Panc1 (cell line): ENCODE data around the gene TOP1. TPM values are rescaled to one million over a fixed set of nuclear protein-coding genes. Genes with fewer than 3 reads are reported as not detected.

Experiments
- ATAC-seq: fragments of 200-7000 bp; cut with Tn5 transposase; 2 replicates; pipeline ENCODE4 v1.9.1; 2020; ENCODE audit warnings: mild to moderate bottlenecking, moderate library complexity
- BruUV-seq: library from RNA; stranded (reverse); fragments of 400-500 nt; replicated peaks from 2 replicates; lab custom pipeline; 2021; lab: Mats Ljungman, UMichigan
- CTCF ChIA-PET: fragments of 300-600 bp; sonication (Branson Sonifier 250); formaldehyde crosslinking; loops from one replicate; lab custom pipeline; 2022; ENCODE audit warnings: antibody characterized with exemption; lab: Charles Lee
- POLR2A ChIA-PET: fragments of 300-600 bp; sonication (Branson Sonifier 250); formaldehyde crosslinking; loops from one replicate; lab custom pipeline; 2022; ENCODE audit warnings: antibody characterized with exemption; lab: Charles Lee
- DNase-seq: peaks from one replicate; pipeline ENCODE4 v3.0.0-alpha.2; 2010; ENCODE audit warnings: low read depth, low spot score
- H3K27ac ChIP-seq: 2 replicates; pipeline ENCODE4 v1.5.1; 2011; ENCODE audit warnings: mild to moderate bottlenecking, low read length, inconsistent platforms
- H3K27me3 ChIP-seq: fragments of 200-500 bp; sonication (Bioruptor generic); 2 replicates; pipeline ENCODE4 v1.6.0; 2014; ENCODE audit warnings: low read length, inconsistent platforms; ENCODE audit not compliant: control insufficient read depth, insufficient read depth
- H3K36me3 ChIP-seq: fragments of 200-500 bp; sonication (Bioruptor generic); 2 replicates; pipeline ENCODE4 v1.5.1; 2014; ENCODE audit warnings: inconsistent platforms, mild to moderate bottlenecking, low read length, moderate library complexity; ENCODE audit not compliant: control insufficient read depth, insufficient read depth
- H3K4me1 ChIP-seq: 2 replicates; pipeline ENCODE4 v1.5.1; 2011; ENCODE audit warnings: inconsistent platforms, mild to moderate bottlenecking, low read length, moderate library complexity; ENCODE audit not compliant: control insufficient read depth, insufficient read depth
- H3K4me3 ChIP-seq, 2 experiments: 2 replicates each; pipeline ENCODE4 v1.5.1; 2011 to 2012; ENCODE audit warnings: low read depth in 2 of 2, low read length in 2 of 2, mild to moderate bottlenecking in 2 of 2, inconsistent platforms in 1 of 2, moderate library complexity in 1 of 2
- H3K9me3 ChIP-seq: fragments of 200-500 bp; sonication (Bioruptor generic); 2 replicates; pipeline ENCODE4 v1.5.1; 2014; ENCODE audit warnings: low read depth, mild to moderate bottlenecking, inconsistent platforms, low read length, moderate library complexity; ENCODE audit not compliant: control insufficient read depth, insufficient read depth
- POLR2AphosphoS5 ChIP-seq: IDR thresholded peaks from 2 replicates; pipeline ENCODE4 v1.6.1; 2012; ENCODE audit warnings: mild to moderate bottlenecking, low read depth, low read length, moderate library complexity
- REST ChIP-seq, 2 experiments: IDR thresholded peaks; 2 replicates each; pipeline ENCODE4 v1.6.1; 2011 to 2012; ENCODE audit warnings: low read depth in 2 of 2, control low read depth in 1 of 2, low read length in 1 of 2, mild to moderate bottlenecking in 1 of 2, moderate library complexity in 1 of 2; ENCODE audit not compliant: insufficient read depth in 1 of 2
- SIN3A ChIP-seq: IDR thresholded peaks from 2 replicates; pipeline ENCODE4 v1.6.1; 2012; ENCODE audit warnings: low read depth, mild to moderate bottlenecking, low read length, moderate library complexity, borderline replicate concordance; ENCODE audit not compliant: insufficient read depth
- TCF7L2 ChIP-seq: IDR thresholded peaks from 2 replicates; pipeline ENCODE4 v1.6.1; 2011; ENCODE audit warnings: mild to moderate bottlenecking, low read depth, low read length, inconsistent platforms
- in situ Hi-C: cut with HindIII; loops from 2 replicates; pipeline ENCODE4 v1.10.0; 2016; ENCODE audit warnings: low sequenced_read_pairs, low pct_unique_long_range_greater_than_20kb
- intact Hi-C: fragments of 100-400 bp; cut with micrococcal nuclease; formaldehyde crosslinking; loops from one replicate; pipeline ENCODE4 v1.10.0; 2022; ENCODE audit not compliant: unreplicated experiment
- total RNA-seq: library from RNA; stranded (reverse); gene quantifications from one replicate; pipeline ENCODE4 v1.2.1, GENCODE V29; 2021; ENCODE audit not compliant: unreplicated experiment
- TF ChIP-seq, protein P1 (sequence below): fragments of 450-650 bp; IDR thresholded peaks from 2 replicates; pipeline ENCODE4 v1.5.1; 2017; ENCODE audit warnings: mild to moderate bottlenecking

TOP1 gene
- total RNA-seq, 1 experiment from 2014 or later = 65.2 TPM

- Histone ChIP-seq H3K4me3 (no peak overlapping the region), H3K27me3 (no peaks in the 10 kb centered on the region), H3K27ac (0 out of 2 replicates have a peak overlapping the region, but pooled peaks have one; percentile 49), H3K9me3 (peaks cover 5% of the 10 kb centered on the region; the same call in 1 of the 2 replicates), H3K36me3 (no peaks in the 10 kb centered on the region), H3K4me1 (peaks cover 5% of the 10 kb centered on the region)
- POLR2A ChIA-PET = no interaction called here
- no peak for DNase-seq
- BruUV-seq = no TSS peak
- TF ChIP-seq REST (IDR thresholded peaks at IDR 0.05; ENCODE audit: insufficient read depth in 1 of 2, low read depth in 2 of 2, low read length in 1 of 2) = no peak
- TF ChIP-seq SIN3A = no peak
- no peak for TF ChIP-seq POLR2AphosphoS5
- no peak for TF ChIP-seq TCF7L2
- TF ChIP-seq, protein P1, sequence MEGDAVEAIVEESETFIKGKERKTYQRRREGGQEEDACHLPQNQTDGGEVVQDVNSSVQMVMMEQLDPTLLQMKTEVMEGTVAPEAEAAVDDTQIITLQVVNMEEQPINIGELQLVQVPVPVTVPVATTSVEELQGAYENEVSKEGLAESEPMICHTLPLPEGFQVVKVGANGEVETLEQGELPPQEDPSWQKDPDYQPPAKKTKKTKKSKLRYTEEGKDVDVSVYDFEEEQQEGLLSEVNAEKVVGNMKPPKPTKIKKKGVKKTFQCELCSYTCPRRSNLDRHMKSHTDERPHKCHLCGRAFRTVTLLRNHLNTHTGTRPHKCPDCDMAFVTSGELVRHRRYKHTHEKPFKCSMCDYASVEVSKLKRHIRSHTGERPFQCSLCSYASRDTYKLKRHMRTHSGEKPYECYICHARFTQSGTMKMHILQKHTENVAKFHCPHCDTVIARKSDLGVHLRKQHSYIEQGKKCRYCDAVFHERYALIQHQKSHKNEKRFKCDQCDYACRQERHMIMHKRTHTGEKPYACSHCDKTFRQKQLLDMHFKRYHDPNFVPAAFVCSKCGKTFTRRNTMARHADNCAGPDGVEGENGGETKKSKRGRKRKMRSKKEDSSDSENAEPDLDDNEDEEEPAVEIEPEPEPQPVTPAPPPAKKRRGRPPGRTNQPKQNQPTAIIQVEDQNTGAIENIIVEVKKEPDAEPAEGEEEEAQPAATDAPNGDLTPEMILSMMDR = no peak
- in situ Hi-C loops = no loop called here
- ATAC-seq = no peak
- CTCF ChIA-PET = interaction anchor here (0.5 kb wide), 1 partner anchor 123 kb away, joined by 4 read pairs; no protein-coding TSS in a partner anchor
- intact Hi-C loops = no loop called here
Measured at GRCh38 chr20:41009946-41010345, 18.7 kb upstream of the TOP1 start.

DNA sequence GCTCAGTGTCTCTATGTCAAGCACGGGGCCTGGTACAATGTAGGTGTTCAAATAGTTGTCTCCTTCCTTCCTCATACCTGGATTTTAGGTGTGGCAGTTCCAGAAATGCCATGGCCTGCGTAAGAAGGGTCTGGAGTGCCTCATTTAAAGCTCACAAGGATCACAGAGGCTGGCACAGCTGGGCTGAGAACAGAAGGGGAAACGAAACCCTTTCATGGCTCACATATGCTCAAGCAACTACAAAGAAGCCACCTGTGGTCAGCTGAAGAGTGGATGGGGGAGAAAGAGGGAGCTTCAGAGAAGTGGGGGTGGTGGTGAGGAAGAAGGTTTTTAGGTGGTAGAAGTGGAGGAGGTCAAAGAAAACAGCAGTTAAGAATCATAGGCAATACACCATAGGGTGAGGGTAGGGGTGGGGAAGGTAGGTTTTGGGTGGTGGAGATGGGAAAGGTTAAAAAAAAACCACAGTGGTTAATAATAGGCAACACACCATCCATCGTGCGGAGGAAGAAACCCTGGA lies 17.0 kb upstream of the TOP1 start:
- no peak for TF ChIP-seq SIN3A
- TF ChIP-seq TCF7L2 = no peak
- no TSS peak for BruUV-seq
- Histone ChIP-seq H3K27me3 (no peaks in the 10 kb centered on the region), H3K4me1 (peaks cover 5% of the 10 kb centered on the region), H3K36me3 (no peaks in the 10 kb centered on the region), H3K4me3 (no peak overlapping the region), H3K27ac (no peak overlapping the region), H3K9me3 (peaks cover 2% of the 10 kb centered on the region; the same call in 1 of the 2 replicates)
- ATAC-seq (no peak), DNase-seq (no peak)
- intact Hi-C loops = no loop called here
- CTCF ChIA-PET = interaction anchor here (0.6 kb wide), 1 partner anchor 16 kb away, joined by 4 read pairs; no protein-coding TSS in a partner anchor
- POLR2A ChIA-PET = no interaction called here
- in situ Hi-C loops = no loop called here

- Histone ChIP-seq H3K9me3 (no peaks in the 10 kb centered on the region), H3K27ac (no peak overlapping the region), H3K27me3 (no peaks in the 10 kb centered on the region), H3K4me3 (no peak overlapping the region), H3K4me1 (peaks cover 5% of the 10 kb centered on the region; the same call in 1 of the 2 replicates), H3K36me3 (no peaks in the 10 kb centered on the region)
- in situ Hi-C loops = no loop called here
- POLR2A ChIA-PET = interaction anchor here (0.8 kb wide), 1 partner anchor 81 kb away, joined by 5 read pairs; no protein-coding TSS in a partner anchor
- no TSS peak for BruUV-seq
- intact Hi-C loops = no loop called here
- CTCF ChIA-PET = no interaction called here
- TF ChIP-seq, protein P1 = no peak
- TF ChIP-seq SIN3A (no peak), POLR2AphosphoS5 (no peak), TCF7L2 (no peak), REST (IDR thresholded peaks at IDR 0.05; ENCODE audit: insufficient read depth in 1 of 2, low read depth in 2 of 2, low read length in 1 of 2) (no peak)
- no peak for DNase-seq
- ATAC-seq = no peak
Measured at GRCh38 chr20:41014561-41015088, 14.0 kb upstream of the TOP1 start.
